ENCODE data around the gene TMEM132C.
A peak's percentile ranks its signal among the peaks of the same experiment; 100 is the strongest.
"Not testable (repeated sequence)": the region's sequence is repeated elsewhere in the genome, so short reads cannot be mapped to it uniquely, and the experiment has no call there.

TMEM132C gene

DNA sequence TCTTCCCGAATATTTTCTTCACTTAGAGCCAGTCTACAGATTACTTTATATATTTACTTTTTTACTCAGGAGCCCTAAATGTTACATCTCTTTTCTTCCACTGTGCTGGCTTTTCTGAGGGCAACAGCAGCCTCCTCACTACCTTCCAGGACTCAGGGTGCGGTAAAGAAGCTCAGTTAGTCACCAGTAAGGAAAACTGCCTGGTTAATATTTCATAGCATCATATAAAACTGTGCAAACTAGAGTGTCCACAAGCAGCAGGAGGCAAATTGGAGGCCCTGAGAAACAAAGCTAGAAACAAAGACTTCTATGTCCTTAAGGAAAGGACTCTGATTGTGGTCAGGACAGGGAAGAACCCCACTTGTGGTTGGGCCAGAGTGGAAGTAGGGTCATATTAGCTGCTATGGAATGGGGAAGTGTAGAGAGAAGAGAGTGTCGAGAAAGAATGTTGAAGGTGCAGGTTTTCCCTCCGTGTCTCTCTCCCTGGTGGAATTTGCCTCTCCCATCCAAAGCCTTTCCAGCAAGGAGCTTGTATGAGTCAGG lies 336.7 kb downstream of the TMEM132C start:
- Histone ChIP-seq H2BK12ac (ENCODE audit: low read length in 2 of 2) (no peak overlapping the region), H3K4ac (ENCODE audit: low read depth in 1 of 2, low read length in 2 of 2) (no peak overlapping the region), H2AFZ (ENCODE audit: low read depth, low read length) (no peak overlapping the region), H2BK120ac (ENCODE audit: low read depth, low read length) (no peak overlapping the region), H4K91ac (ENCODE audit: low read length) (no peak overlapping the region), H3K9ac (ENCODE audit: low read length) (no peak overlapping the region), H4K8ac (ENCODE audit: low read length) (no peak overlapping the region), H3K4me3 (ENCODE audit: insufficient read depth in 1 of 2, low read depth in 1 of 2, low read length in 2 of 2) (no peak overlapping the region), H3K4me2 (ENCODE audit: low read length, poor library complexity, severe bottlenecking) (no peak overlapping the region), H2BK15ac (ENCODE audit: low read depth, poor library complexity, severe bottlenecking) (no peak overlapping the region), H3K9me3 (ENCODE audit: control insufficient read depth, low read length) (peaks cover 5% of the 10 kb centered on the region), H2BK5ac (ENCODE audit: low read depth, low read length, poor library complexity, severe bottlenecking) (peak overlapping the region; percentile 50), H3K27ac (ENCODE audit: low read length, poor library complexity, severe bottlenecking) (peak overlapping the region; percentile 92), H3K23ac (ENCODE audit: low read length in 2 of 2) (no peak overlapping the region), H3K4me1 (ENCODE audit: control insufficient read depth, insufficient read depth, low read depth, low read length) (peaks cover 29% of the 10 kb centered on the region), H3K18ac (ENCODE audit: low read depth in 1 of 2, low read length in 2 of 2) (no peak overlapping the region), H3K36me3 (ENCODE audit: control insufficient read depth in 1 of 2, insufficient read depth in 2 of 2, low read depth in 1 of 2, low read length in 2 of 2) (no peaks in the 10 kb centered on the region), H2AK5ac (ENCODE audit: low read length, severe bottlenecking) (no peak overlapping the region), H3K79me1 (replicated peaks; ENCODE audit: low read length, poor library complexity, severe bottlenecking) (no peaks in the 10 kb centered on the region), H3K27me3 (ENCODE audit: control insufficient read depth in 1 of 2, insufficient read depth in 1 of 2, low read length in 2 of 2) (no peaks in the 10 kb centered on the region), H3K14ac (ENCODE audit: low read length in 2 of 2) (no peak overlapping the region)
- DNase-seq = no peak
- 66% methylated on average over 4 of the region's 4 CpGs for WGBS

DNA sequence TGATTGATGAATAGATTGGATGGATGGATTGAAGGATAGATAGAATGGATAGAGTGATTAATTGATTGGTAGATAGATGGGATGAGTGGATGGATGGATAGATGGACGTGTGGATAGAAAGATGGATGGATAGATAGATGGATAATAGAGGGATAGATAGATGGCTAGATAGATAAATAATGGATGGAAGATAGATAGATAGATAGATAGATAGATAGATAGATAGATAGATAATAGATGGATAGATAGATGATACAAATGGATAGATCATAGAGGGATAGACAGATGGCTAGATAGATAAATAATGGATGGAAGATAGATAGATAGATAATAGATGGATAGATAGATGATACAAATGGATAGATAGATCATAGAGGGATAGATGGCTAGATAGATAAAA lies 337.2 kb downstream of the TMEM132C start:
- H3K23ac ChIP-seq (ENCODE audit: low read length in 2 of 2); DNase-seq; H3K36me3 ChIP-seq (ENCODE audit: control insufficient read depth in 1 of 2, insufficient read depth in 2 of 2, low read depth in 1 of 2, low read length in 2 of 2); H2BK5ac ChIP-seq (ENCODE audit: low read depth, low read length, poor library complexity, severe bottlenecking); H3K9ac ChIP-seq (ENCODE audit: low read length); H2BK12ac ChIP-seq (ENCODE audit: low read length in 2 of 2); H4K91ac ChIP-seq (ENCODE audit: low read length); H3K4me3 ChIP-seq (ENCODE audit: insufficient read depth in 1 of 2, low read depth in 1 of 2, low read length in 2 of 2); H3K9me3 ChIP-seq (ENCODE audit: control insufficient read depth, low read length); H2BK15ac ChIP-seq (ENCODE audit: low read depth, poor library complexity, severe bottlenecking); H3K14ac ChIP-seq (ENCODE audit: low read length in 2 of 2); H3K4me2 ChIP-seq (ENCODE audit: low read length, poor library complexity, severe bottlenecking); H3K27me3 ChIP-seq (ENCODE audit: control insufficient read depth in 1 of 2, insufficient read depth in 1 of 2, low read length in 2 of 2); H2AFZ ChIP-seq (ENCODE audit: low read depth, low read length); H3K79me1 ChIP-seq (replicated peaks; ENCODE audit: low read length, poor library complexity, severe bottlenecking); H2BK120ac ChIP-seq (ENCODE audit: low read depth, low read length); H3K18ac ChIP-seq (ENCODE audit: low read depth in 1 of 2, low read length in 2 of 2); H2AK5ac ChIP-seq (ENCODE audit: low read length, severe bottlenecking); H3K4ac ChIP-seq (ENCODE audit: low read depth in 1 of 2, low read length in 2 of 2); H4K8ac ChIP-seq (ENCODE audit: low read length): not testable (repeated sequence)
- Histone ChIP-seq H3K27ac (ENCODE audit: low read length, poor library complexity, severe bottlenecking) (peak overlapping the region; percentile 92), H3K4me1 (ENCODE audit: control insufficient read depth, insufficient read depth, low read depth, low read length) (peaks cover 31% of the 10 kb centered on the region)
- 30% methylated on average over 1 of the region's 1 CpG for WGBS

DNA sequence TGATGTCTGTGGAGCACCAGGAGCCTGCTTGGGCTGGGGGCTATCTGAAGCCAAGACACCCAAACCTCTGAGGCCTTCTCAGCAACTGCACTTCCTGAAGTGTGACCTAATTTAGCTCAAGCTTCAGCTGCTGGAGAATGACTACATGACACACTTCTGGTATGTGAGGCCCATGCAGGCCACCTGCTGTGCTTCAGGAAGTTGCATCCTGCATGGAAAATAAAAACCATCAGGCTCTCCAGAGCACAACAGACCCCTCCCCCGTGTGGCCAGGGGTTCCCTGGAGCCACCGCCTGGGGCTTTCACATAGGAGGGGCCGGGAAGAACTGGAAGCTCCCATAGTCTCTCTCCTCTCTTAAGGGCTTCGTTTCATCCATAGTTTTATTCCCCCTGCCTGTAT lies 339.1 kb downstream of the TMEM132C start:
- Histone ChIP-seq H2BK120ac (ENCODE audit: low read depth, low read length) (no peak overlapping the region), H4K91ac (ENCODE audit: low read length) (no peak overlapping the region), H2AFZ (ENCODE audit: low read depth, low read length) (no peak overlapping the region), H2BK5ac (ENCODE audit: low read depth, low read length, poor library complexity, severe bottlenecking) (peak overlapping the region; percentile 75), H2AK5ac (ENCODE audit: low read length, severe bottlenecking) (peak overlapping the region; percentile 2), H4K8ac (ENCODE audit: low read length) (no peak overlapping the region), H3K9me3 (ENCODE audit: control insufficient read depth, low read length) (peaks cover 3% of the 10 kb centered on the region), H3K27me3 (ENCODE audit: control insufficient read depth in 1 of 2, insufficient read depth in 1 of 2, low read length in 2 of 2) (no peaks in the 10 kb centered on the region), H3K14ac (ENCODE audit: low read length in 2 of 2) (no peak overlapping the region), H2BK15ac (ENCODE audit: low read depth, poor library complexity, severe bottlenecking) (no peak overlapping the region), H3K18ac (ENCODE audit: low read depth in 1 of 2, low read length in 2 of 2) (no peak overlapping the region), H3K9ac (ENCODE audit: low read length) (no peak overlapping the region), H3K4ac (ENCODE audit: low read depth in 1 of 2, low read length in 2 of 2) (no peak overlapping the region), H3K36me3 (ENCODE audit: control insufficient read depth in 1 of 2, insufficient read depth in 2 of 2, low read depth in 1 of 2, low read length in 2 of 2) (no peaks in the 10 kb centered on the region), H2BK12ac (ENCODE audit: low read length in 2 of 2) (no peak overlapping the region), H3K79me1 (replicated peaks; ENCODE audit: low read length, poor library complexity, severe bottlenecking) (no peaks in the 10 kb centered on the region), H3K4me1 (ENCODE audit: control insufficient read depth, insufficient read depth, low read depth, low read length) (peaks cover 31% of the 10 kb centered on the region), H3K4me2 (ENCODE audit: low read length, poor library complexity, severe bottlenecking) (no peak overlapping the region), H3K23ac (ENCODE audit: low read length in 2 of 2) (no peak overlapping the region), H3K4me3 (ENCODE audit: insufficient read depth in 1 of 2, low read depth in 1 of 2, low read length in 2 of 2) (no peak overlapping the region), H3K27ac (ENCODE audit: low read length, poor library complexity, severe bottlenecking) (peak overlapping the region; percentile 87)
- DNase-seq = no peak
- 15% methylated on average over 4 of the region's 4 CpGs for WGBS

DNA sequence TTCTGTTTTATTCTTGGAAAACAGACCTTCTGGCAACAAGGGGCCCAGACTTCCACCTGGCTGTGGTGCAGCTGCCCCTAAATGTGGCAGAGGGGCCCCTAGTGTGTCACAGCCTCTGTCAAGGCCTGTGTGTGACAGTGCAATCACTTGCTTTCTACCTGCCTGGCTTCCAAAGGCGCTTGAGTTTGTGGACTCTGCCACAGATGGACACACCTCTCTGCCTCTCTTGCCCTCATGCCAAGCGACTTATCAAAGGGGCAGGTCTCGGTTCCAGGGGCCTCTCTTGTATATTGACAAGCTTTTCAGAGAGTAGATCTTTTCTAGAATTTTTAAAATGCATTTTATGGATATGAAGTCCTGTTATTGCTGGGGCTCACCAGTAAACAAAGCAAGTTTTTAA lies 339.6 kb downstream of the TMEM132C start:
- no peak overlapping the region for H3K4me3 ChIP-seq (ENCODE audit: insufficient read depth in 1 of 2, low read depth in 1 of 2, low read length in 2 of 2)
- no peaks in the 10 kb centered on the region for H3K79me1 ChIP-seq (replicated peaks; ENCODE audit: low read length, poor library complexity, severe bottlenecking)
- H3K14ac ChIP-seq (ENCODE audit: low read length in 2 of 2) = no peak overlapping the region
- H2BK5ac ChIP-seq (ENCODE audit: low read depth, low read length, poor library complexity, severe bottlenecking) = peak overlapping the region; percentile 85
- H3K4ac ChIP-seq (ENCODE audit: low read depth in 1 of 2, low read length in 2 of 2) = no peak overlapping the region
- no peak overlapping the region for H2BK12ac ChIP-seq (ENCODE audit: low read length in 2 of 2)
- H2AK5ac ChIP-seq (ENCODE audit: low read length, severe bottlenecking) = peak overlapping the region; percentile 89
- no peak overlapping the region for H4K8ac ChIP-seq (ENCODE audit: low read length)
- no peak overlapping the region for H4K91ac ChIP-seq (ENCODE audit: low read length)
- no peak overlapping the region for H2AFZ ChIP-seq (ENCODE audit: low read depth, low read length)
- H3K27ac ChIP-seq (ENCODE audit: low read length, poor library complexity, severe bottlenecking) = peak overlapping the region; percentile 87
- no peaks in the 10 kb centered on the region for H3K36me3 ChIP-seq (ENCODE audit: control insufficient read depth in 1 of 2, insufficient read depth in 2 of 2, low read depth in 1 of 2, low read length in 2 of 2)
- H2BK120ac ChIP-seq (ENCODE audit: low read depth, low read length) = no peak overlapping the region
- 31% methylated on average over 2 of the region's 3 CpGs for WGBS
- H3K4me2 ChIP-seq (ENCODE audit: low read length, poor library complexity, severe bottlenecking) = no peak overlapping the region
- peaks cover 31% of the 10 kb centered on the region for H3K4me1 ChIP-seq (ENCODE audit: control insufficient read depth, insufficient read depth, low read depth, low read length)
- no peak overlapping the region for H2BK15ac ChIP-seq (ENCODE audit: low read depth, poor library complexity, severe bottlenecking)
- no peak overlapping the region for H3K18ac ChIP-seq (ENCODE audit: low read depth in 1 of 2, low read length in 2 of 2)
- no peaks in the 10 kb centered on the region for H3K27me3 ChIP-seq (ENCODE audit: control insufficient read depth in 1 of 2, insufficient read depth in 1 of 2, low read length in 2 of 2)
- H3K9me3 ChIP-seq (ENCODE audit: control insufficient read depth, low read length) = no peaks in the 10 kb centered on the region
- DNase-seq = no peak
- no peak overlapping the region for H3K9ac ChIP-seq (ENCODE audit: low read length)
- no peak overlapping the region for H3K23ac ChIP-seq (ENCODE audit: low read length in 2 of 2)
